GM12801 (cell line): ENCODE results near the gene NELL1.

Experiments
- CTCF ChIP-seq: IDR thresholded peaks from one replicate; pipeline ENCODE4 v1.5.1; 2011; ENCODE audit warnings: control low read depth; ENCODE audit not compliant: insufficient read length; ENCODE audit errors: extremely low read depth

The NELL1 gene

GRCh38 chr11:21066030-21066429 is 396.6 kb downstream of the NELL1 start:
- no peak for TF ChIP-seq CTCF

DNA sequence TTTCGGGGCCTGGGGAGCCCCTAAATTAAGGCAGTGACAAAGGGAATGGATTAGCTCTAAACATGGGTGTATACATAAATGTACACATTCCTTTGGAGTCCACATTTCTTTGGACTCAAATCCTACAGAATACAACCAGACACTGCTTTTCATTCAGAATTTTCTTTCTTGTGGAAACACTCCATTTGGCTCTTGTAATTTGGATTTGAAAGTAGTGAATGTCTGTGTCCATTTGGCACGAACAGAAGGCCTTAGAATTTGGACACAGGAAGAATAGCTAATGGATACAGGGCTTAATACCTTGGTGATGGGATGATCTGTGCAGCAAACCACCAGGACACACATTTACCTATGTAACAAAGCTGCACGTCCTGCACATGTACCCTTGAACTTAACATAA is 399.5 kb downstream of the NELL1 start:
- TF ChIP-seq CTCF = no peak

DNA sequence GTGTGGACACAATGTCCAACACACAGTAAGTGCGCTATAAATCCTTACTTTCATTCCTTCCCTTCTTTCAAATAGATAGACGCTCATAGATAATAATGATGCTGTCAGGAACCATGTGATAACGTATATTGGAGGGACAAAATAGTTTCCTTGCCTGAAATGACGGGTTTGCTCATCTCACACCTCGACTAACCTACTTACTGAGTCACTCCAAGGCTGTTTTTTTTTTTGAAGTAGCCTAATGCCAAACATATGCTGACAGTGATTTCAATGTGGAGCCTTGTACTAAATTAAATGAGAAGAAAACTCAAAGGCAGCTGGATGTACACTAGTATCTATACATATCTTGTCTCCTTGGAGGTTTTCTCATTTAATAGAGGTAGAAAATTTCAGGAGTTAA is 400.5 kb downstream of the NELL1 start:
- TF ChIP-seq CTCF = no peak

- TF ChIP-seq CTCF = no peak
These were observed 403.2 kb downstream of the NELL1 start for GRCh38 chr11:21072558-21072957.

DNA sequence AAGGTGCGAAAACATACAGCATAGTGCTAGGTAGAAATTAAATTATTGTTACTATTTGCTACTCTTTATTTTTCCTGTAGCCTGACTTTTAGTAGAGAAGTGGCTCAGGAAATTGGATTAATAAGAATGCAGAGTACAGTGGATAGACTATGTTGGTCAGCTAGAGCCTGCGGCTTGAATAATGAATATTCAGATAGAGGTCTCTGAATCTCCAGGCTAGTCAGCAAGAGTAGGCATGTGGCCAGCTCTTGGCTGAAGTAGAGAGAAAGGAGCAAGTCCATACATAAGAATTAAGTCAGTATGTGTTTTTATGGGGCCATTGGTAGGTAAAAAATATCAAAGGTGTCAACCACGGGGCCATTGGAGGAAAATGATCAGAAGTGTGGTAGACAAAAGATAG is 413.5 kb downstream of the NELL1 start:
- TF ChIP-seq CTCF = no peak

DNA sequence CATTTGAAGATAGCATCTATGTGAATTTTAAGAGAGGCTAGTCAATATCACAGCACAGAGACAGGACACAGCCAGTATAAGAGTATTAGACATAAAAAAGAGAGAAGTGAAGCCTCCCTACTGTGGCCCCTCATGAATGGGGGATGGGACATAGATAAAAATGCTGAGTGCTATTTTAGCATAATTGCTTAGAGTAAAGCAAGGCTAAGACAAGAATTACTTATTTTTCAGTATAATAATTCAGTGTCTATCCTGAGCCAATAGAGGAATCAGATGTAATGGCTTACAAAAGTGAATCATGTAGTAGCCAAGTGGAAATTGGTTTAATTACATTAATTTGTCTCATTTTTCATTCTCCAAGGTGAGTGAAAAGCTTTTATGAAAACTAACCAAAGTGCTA is 419.5 kb downstream of the NELL1 start:
- TF ChIP-seq CTCF = no peak

DNA sequence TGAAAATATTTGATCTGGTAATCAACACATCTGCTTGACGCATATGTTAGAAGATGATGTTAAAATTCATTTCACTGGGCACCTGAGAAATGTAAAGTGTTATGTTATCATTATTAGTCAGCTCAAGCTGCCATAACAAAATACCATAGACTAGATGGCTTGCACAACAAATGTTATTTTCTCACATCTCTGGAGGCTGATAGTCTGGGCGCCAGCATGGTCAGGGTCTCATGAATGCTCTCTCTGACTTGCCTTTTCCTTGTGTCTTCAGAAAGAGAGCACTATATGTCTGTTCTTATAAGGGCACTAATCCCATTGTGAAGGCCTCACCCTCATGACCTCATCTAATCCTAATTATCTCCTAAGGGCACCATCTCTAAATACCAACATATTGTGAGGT is 435.3 kb downstream of the NELL1 start:
- no peak for TF ChIP-seq CTCF

DNA sequence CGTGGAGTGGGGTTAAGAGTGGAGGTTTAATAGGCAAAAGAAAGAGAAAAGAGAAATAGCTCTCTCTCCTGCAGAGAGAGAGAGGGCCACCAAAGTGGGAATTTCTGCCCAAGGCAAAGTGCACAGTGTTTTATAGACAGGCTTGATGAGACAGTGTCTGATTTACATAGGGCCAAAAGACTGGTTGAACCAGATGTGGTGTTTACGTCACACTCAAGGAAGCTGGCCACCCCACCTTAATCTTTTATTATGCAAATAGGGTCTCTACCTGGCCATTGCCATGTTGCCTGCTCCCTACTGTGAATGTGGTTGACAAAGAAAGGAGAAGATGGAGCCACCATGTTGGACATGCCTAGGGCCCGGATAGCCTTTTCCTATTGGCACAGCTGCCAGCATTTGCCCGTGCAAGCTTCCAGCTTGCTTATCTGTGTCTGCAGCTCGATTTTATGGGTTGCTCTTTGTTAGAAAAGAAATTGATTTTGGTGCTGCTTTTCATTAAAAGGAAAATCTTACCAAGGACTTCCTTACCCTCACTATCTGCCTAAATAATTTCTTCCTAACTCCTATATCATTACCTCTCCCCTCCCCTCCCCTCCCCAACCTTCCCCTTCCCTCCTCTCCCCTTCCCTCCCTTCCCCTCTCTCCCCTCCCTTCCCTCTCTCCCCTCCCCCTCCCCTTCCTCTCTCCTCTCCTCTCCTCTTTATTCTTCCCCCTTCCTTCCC is 436.0 kb downstream of the NELL1 start:
- no peak for TF ChIP-seq CTCF
